AG10803 (cell line): Measurements from ENCODE around the gene TECPR1.
A peak's percentile ranks its signal among the peaks of the same experiment; 100 is the strongest.

Experiments used
- DNase-seq: peaks from one replicate; pipeline ENCODE4 v3.0.0; 2010; ENCODE audit warnings: low read depth
- H3K4me3 ChIP-seq: 2 replicates; pipeline ENCODE4 v1.5.1; 2011; ENCODE audit warnings: mild to moderate bottlenecking, low read length, control low read depth
- TF ChIP-seq, protein P1 (sequence below): conservative IDR thresholded peaks from 2 replicates; pipeline ENCODE4 v1.5.1; 2011; ENCODE audit warnings: mild to moderate bottlenecking, low read length, control low read depth, inconsistent platforms

The TECPR1 gene

DNA sequence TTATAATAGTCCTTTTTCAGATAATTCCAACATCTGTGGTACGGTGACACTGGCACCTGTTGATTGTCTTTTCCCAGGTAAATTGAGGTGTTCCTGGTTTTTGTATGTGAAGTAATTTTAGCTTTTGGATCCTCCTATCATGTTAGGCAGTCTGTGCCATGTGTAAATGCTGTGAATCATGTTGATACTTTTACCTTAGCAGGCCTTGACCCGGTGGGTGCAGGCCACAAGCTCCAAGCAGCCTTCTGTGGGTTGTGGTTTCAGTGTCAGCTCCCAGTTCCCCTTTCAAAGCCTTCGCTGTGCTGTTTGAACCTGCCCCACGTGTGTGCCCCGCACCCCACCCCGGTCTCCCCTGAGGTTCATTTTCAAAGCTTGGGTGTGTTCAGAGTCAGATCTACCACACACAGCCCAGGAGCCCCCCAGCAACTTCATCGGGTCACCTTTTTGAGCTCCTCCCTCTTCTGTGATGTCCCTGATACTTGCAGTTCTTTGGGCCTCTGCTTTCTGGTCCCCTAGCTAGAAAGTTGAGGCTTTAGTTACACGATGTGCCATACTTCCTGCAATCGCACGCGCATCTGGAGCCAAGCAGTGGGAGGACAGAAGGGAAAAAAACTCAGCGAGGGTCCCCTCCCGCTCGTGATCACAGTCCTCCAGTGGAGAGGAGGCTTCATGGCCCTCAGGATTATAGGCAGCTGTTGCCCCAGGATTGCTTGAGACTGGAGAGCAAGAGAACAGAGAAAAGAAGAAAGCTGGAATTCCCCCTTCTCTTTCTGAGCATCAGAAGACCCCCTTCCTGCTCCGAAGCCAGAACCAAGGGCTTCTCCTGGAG is 49.5 kb downstream of the TECPR1 start:
- TF ChIP-seq, protein P1, sequence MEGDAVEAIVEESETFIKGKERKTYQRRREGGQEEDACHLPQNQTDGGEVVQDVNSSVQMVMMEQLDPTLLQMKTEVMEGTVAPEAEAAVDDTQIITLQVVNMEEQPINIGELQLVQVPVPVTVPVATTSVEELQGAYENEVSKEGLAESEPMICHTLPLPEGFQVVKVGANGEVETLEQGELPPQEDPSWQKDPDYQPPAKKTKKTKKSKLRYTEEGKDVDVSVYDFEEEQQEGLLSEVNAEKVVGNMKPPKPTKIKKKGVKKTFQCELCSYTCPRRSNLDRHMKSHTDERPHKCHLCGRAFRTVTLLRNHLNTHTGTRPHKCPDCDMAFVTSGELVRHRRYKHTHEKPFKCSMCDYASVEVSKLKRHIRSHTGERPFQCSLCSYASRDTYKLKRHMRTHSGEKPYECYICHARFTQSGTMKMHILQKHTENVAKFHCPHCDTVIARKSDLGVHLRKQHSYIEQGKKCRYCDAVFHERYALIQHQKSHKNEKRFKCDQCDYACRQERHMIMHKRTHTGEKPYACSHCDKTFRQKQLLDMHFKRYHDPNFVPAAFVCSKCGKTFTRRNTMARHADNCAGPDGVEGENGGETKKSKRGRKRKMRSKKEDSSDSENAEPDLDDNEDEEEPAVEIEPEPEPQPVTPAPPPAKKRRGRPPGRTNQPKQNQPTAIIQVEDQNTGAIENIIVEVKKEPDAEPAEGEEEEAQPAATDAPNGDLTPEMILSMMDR = no peak
- H3K4me3 ChIP-seq = no peak overlapping the region
- no peak for DNase-seq

DNA sequence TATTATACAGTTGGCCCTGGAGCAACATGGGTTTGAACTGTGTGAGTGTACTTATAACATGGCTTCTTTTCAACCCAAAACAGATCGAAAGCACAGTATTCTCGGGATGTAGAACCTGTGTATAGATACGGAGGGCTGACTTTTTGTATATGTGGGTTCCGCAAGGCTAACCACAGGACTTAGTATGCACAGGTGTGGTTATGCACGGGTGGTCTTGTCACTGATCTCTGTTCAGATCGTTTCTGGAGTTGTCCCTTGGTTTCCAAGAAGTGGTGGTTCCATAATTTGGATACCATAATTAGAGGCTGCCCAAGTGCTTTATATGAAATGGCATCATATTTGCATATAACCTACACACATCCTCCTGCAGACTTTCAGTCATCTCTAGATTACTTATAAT is 51.7 kb downstream of the TECPR1 start:
- DNase-seq = no peak
- no peak overlapping the region for H3K4me3 ChIP-seq
- TF ChIP-seq, protein P1 = no peak

DNA sequence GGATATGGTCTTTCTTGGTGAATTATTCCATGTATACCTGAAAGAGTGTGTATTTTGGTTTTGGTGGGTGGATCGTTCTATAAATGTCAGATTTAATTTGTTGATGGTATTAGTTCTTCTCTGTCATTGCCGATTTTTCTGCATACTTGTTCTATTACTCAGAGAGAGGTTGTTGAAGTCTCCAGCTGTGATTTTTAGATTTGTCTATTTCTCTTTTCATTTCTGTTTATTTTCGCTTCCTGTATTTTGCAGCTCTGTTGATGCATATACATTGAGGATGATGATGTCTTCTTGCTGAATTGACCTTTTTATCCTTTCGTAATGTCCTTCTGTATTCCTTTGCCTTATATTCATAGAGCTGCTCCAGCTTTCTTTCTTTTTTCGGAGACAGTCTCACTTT is 52.9 kb downstream of the TECPR1 start:
- TF ChIP-seq, protein P1 = no peak
- H3K4me3 ChIP-seq = no peak overlapping the region
- no peak for DNase-seq

DNA sequence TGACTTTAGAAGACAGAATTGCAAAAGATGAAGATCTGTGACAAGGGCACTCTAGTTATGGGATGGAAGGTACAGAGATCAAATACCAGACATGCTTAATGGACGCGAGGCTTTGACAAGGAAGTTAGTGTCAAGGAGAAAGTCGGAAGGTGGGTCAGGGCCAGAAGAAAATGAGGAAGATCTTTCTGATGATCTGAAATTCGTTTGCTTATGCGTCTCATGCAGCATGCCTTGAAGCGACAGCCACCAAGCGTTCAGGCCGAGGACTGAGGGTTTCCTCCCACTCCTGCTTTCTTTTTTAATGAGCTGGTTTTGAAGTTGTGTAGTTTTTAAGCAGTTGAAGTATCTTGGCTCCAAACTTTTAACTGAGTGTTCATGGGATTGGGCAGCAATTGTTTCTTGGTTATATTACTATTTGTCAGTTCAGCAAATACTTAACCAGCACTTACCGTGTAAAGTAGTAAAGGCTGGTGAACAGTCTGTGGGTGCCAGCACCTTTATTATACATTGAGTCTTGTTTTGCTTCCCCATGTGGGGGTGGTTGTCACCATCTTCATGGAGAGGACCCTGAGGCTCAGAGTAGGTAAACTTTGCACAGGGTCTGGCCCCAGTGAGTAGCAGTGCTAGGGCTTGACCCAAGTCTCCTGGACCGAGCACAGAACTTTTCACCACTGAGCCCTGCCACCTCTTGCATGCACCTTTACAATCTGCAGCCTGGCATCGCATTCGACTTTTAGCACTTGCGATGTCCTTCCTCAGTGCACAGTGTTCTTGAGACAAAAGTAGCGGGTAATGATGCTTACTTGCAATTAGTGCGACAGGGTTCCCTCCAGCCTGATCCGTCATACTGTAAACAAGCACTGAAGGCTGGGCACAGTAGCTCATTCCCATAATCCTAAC is 55.1 kb downstream of the TECPR1 start:
- DNase-seq = no peak
- TF ChIP-seq, protein P1 = no peak
- H3K4me3 ChIP-seq = no peak overlapping the region

DNA sequence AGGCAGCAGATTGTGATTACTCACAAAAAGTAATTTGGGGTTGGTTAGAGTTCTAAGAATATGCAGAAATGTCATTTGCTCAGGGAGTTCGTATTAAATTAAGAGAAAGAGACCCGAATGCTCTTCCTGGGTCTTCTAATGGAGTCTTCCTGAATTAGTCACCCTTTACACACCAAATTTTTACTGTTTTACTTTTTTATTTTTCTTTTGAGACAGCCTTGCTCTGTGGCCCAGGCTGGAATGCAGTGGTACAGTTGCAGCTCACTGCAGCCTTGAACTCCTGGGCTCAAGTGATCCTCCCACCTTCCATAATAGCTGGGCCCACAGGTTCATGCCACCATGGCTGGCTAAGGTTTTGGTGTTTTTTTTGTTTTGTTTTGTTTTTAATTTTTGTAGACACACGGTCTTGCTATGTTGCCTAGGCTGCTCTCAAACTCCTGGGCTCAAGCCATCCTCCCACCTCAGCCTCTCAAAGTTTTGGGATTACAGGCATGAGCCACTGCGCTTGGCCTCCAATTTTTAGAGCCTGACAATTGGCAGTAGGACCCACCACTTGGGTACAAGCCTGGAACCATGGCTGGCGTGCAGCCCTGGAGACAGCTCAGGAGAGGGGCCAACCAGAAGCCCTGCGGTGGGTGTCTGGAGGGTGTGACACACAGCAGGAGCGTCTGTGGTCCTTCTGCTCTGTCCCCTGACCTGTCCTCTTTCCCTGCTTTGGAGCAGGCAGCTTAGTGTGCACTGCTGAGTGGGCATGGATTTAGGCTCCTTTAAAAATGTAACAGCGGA is 57.2 kb downstream of the TECPR1 start:
- peak; percentile 11 for DNase-seq
- TF ChIP-seq, protein P1 = no peak
- H3K4me3 ChIP-seq = no peak overlapping the region

DNA sequence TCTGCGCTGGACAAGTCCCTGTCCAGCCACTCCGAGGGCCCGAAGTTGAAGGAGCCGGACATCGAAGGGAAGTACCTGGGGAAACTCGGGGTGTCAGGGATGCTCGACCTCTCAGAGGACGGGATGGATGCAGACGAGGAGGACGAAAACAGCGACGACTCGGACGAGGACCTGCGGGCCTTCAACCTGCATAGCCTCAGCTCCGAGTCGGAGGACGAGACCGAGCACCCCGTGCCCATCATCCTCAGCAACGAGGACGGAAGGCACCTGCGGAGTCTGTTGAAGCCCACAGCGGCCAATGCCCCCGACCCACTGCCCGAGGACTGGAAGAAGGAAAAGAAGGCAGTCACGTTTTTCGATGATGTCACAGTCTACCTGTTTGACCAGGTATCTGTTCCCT is 57.8 kb downstream of the TECPR1 start:
- DNase-seq = no peak
- TF ChIP-seq, protein P1 = no peak

More for the DNA sequence above, 57.8 kb downstream of the TECPR1 start:
- H3K4me3 ChIP-seq = no peak overlapping the region
